GM18861 (cell line): Measurements from ENCODE around the gene WWOX.
A peak's percentile ranks its signal among the peaks of the same experiment; 100 is the strongest.

ENCODE experiments used
- ATAC-seq: cut with Tn5 transposase; IDR thresholded peaks from one replicate; pipeline ENCODE4 v1.9.1; 2021; ENCODE audit not compliant: unreplicated experiment

WWOX gene

DNA sequence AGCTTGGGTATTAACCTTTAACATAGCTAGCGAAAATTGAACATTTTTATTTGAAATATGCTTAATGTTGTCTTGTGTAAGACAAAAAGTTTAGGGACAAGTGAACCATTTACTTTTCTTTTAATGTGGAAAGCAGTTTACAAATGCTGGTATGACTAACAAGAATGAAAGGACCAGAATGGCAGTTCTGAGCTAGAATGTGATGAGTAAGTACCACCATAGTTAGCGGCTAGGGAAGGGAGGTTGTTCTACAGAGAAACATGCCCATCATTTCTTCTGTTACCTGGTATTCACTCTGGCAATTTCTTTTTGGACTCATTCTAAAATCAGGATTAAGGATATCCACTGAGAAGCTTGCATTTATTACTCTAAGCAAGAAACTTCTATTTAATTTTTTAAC is 121.1 kb downstream of the WWOX start:
- no peak for ATAC-seq

DNA sequence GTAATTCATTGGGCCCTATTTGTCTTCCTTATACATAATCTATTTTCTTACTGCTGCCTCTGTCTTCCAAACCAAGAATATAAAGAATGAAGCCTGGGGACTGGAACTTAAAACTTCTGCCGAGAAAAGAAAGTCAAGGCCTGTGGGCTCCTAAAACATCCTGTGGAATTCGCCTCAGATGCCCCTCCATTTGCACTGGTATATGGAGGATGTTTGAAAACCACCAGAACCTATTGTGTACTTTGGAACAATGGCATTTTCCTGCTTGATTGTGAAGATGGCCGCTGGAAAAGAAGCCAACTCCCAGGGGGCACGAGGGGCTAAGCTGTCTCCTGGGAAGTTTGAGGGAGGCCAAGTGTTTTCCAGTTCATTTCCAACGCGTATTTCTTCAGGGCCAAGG is 122.4 kb downstream of the WWOX start:
- no peak for ATAC-seq

DNA sequence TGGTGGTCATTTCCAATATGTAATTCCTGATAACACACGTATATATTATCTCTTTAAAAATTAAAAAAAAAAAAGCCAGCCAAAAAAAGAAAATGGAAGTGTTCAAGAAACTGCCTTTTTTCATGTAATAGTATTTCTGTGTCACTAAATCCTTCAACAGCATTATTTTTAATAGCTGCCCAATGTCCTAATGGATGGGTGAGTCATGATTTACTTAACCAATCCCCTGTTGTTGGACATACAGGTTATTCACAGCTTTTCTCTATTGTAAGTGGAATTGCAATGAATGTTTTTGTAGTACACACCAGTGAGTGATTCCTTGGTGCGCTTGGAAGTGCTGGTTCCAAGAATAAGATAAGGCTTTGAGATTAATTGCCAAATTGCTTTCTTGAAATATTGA is 124.9 kb downstream of the WWOX start:
- no peak for ATAC-seq

DNA sequence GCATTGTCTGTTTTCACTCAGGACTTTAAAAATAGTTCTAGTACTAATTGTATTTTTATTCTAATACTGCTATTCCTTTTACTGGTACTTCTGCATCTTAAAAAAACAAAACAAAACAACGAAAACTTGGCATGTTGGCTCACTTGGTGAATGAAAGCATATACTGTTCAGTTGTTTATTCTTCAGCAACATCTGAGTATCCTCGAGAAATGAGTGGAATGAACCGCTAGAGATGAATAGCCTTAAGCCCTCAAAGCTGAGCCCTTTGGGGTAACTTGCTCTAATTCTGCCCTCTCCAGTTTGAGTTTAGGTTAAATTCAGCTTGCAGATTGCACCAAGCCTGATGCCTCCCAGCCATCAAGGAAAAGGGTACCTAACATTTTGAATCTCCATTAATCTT is 126.5 kb downstream of the WWOX start:
- ATAC-seq = no peak

DNA sequence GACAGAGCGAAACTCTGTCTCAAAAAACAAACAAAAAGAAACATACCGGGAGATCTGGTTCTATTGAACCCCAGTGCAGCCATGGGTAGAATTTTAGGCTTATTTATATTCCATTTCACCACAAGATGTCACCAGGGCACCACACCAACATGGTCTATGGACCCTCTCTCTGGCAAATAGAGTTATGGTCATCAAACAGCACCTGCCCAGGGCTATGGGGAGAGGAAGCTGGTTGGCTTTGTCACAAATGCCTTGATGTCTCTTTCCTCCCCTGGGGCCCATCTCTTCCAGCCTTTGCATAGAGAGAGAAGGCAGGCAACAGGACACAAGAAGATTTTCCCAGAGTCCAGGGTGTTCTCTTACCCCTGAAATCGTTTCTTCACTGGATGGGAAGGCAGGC is 128.4 kb downstream of the WWOX start:
- no peak for ATAC-seq

DNA sequence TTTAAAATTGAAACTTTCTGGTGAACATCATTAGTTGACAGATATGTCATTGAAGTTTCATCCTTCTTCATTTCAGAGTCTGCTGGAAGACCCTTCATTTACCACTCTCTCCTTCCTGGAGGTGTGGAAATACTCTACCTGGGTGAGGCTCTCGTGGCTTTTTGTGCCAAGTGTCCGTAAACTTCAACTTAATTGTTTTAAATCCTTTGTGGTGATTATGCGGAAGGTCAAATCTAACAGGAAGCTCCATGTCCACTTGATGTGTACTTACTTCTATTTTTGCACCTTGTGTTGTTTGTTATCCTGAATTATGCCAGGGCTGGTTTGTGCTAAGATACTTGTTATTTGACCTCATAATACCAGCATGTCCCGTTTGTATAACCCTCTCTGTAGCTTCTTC is 129.2 kb downstream of the WWOX start:
- ATAC-seq = no peak

DNA sequence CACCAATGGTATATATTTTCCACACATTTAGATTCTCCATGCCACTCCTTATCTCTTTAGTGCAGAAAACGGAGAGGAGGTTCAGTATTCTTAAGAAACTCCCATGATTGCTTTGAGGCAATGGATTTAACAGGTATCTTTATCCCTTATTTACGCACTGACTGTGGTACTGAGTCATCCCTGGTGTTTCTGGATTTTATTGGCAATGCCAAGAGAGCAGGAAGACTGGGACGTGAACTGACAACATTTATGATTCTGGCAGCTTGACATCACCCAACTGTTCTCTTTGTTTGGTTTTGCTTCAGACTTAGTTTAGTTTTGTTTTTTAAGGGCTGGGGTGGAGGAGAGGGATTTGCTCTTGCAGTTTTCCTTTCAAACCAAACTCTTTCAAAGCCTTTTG is 131.4 kb downstream of the WWOX start:
- ATAC-seq = no peak

DNA sequence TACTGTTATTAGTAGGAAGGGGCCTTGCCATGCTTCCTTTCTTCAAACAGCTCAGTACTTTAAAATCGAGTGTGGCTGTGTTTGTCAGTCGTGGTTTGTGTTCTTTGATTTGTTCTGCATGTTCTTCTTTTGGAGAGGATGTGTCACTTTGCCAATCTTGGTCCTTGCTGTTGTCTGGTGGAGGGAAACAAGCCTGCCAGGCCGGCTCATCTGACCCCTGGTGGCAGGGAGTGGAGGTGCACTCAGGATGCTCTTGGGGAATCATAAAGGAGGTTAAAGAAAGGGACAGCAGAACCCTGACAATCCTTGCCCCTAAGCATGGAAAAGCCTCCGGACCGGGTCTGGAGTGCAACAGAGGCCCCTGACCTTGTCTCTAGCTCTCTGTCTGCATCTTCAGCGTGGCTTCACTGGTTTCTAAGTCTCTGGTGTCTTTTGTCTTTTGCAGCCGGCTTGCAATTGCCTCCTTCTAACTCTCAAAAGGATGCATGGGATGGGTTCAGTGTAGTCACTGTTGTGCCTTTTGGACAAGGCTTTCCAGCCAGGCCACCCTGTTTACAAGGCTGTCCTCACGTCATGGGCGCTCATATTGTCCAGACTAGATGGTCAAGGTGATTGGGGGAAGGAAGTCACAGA is 135.8 kb downstream of the WWOX start:
- ATAC-seq = peak; percentile 85

DNA sequence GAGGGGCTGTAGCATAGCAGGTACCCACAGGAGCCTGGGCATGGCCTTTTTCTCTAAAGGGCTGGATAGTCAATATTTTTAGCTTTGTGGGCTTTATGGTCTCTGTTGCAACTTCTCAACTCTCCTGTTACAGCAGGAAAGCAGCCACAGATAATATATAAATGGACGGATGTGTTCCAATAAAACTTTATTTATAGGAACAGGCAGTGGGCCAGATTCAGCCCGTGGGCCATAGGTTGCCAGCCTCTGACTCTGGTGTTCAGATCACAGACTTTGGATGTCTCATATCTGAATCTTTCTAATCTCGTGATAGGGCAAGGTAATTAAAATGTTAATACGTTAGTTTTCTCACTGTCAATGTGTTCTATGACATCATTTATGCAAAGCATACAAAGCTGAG is 136.4 kb downstream of the WWOX start:
- ATAC-seq = no peak

DNA sequence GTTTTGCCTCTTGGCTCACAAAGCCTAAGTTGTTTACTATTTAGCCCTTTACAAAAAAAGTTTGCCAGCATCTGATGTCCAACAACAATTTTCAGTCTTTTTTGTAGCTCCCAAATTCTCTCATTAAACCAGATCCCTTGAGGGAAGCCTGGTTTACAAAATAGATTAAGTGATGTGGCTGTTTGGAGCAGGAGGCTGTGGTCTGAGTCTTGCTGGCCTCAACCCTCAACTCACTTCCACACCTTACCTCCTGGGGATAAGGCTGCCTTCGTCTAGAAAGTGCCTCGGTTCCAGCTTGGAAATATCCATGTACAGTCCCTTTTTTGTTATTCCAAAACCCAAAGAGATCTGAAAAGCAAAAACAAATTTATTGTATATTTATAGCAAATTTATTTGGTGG is 138.4 kb downstream of the WWOX start:
- no peak for ATAC-seq

DNA sequence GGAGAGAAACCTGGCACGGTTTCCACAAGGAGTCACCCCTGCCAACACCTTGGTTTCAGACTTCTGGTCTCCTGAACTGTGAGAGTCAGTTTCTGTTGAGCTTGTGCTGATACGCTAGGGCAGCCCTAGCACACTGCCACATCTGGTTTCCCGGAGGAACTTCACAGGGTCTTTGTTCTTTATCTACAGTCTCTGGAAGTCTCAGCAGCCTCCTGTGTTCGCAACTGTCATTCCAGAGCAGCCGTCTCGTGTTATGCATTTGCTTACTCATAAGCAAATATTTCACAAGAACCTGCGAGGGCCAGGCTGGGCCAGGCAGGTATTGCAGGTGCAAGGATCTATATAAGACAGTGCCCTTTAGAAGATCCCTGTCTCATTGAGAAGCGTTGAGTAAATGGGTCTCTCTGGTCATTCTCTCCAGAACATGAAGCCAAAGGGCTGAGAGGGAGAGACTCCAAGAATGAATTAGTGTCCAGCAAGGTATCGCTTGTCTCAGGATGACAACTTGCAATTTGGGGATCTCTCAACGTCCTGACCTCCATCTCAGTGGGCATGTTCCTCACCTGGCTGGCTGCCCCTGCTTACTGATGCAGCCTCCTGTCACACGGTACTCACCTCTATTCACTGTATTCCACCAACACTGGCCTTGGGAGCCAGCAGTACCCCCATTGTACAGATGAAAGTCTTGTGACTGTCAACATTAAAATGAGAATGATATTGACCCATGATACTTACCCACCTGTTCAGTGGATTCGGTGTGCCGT is 141.2 kb downstream of the WWOX start:
- ATAC-seq = no peak

DNA sequence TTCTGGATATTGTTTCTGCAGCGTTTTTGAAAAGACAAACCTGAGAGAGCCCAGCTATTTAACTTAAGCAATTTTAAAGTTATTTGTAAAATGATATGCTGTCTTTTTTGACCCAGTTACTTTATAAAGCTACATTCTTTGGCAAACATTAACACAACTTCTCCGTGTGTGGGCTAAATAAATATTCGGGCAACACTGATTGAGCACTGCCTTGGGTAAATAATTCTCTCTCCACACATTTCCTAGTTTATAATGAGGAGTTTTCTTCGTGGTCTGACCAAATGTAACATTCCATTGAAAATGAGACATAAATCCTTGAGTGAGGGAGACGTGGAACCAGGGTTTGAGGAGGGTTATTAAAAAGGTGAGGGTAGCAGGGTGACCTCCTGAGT is 142.8 kb downstream of the WWOX start:
- ATAC-seq = no peak

DNA sequence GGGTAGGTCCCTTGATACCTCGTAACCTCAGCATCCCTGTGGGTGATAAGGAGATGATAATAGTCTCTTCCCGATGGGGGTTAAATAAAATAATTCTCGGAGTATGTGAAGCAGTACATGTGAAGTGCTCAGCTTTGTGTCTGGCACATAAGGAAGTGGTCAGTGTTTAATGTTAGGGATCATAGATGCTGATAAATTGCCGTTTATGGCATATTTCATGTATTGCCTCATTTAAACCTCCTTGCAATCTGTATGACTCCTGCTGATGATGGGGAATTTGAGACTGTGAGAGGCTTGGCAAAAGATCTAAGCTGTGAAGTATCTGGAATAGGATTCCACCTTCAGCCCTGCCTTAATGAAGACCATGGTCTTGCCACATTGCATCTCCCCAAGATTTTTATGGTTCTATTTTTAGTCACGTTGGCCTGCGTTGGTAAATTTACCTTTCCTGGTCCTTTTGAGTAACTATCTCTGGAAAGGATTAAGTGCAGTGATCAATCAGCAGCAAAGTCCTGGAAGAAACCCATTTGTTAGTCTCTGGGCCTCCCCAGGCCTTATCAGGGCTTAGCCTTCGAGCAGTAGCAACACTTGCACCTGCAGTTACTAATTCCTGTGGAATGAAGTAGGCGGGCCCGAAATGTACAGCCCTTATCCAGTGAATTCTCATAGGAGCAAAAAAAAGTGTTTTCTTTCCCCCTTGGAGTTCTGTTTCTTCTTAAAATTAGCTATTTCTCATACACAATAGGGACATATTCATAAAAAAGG is 144.9 kb downstream of the WWOX start:
- ATAC-seq = no peak

DNA sequence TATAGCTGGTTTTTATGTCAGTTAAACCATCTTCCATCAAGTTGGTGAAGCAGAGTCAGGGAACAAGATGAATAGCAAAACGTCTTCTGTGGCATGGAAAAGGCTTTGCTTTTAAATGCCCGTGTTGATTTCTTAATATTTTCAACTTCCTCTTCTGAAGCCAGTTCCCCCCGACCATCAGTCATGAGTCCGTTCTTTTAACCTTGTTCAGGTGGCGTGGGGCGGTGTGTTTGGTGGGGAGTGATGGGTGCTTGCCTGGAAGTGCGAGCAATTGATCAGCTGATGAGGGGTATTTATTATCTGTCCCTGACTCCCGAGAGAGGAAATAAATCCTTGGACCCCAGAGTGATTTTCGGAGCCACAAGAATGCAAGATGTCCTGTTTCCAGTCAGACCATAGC is 147.1 kb downstream of the WWOX start:
- ATAC-seq = no peak

DNA sequence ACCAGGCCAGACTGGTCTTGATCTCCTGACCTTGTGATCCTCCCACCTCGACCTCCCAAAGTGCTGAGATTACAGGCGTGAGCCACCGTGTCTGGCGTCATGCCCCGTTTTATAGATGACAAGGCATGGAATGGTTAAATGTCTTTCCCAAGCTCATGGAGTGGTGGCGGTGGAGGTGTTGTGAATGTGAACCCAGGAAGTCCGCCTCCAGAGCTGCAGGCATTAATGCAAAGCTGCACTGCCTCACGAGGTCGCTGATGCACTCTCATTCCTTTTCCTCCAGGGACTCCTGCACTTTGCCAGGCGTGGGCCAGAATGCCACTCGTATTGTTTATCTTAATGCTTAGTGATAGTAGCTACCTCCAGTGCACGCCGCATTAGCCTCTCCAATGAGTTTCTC is 149.6 kb downstream of the WWOX start:
- no peak for ATAC-seq

DNA sequence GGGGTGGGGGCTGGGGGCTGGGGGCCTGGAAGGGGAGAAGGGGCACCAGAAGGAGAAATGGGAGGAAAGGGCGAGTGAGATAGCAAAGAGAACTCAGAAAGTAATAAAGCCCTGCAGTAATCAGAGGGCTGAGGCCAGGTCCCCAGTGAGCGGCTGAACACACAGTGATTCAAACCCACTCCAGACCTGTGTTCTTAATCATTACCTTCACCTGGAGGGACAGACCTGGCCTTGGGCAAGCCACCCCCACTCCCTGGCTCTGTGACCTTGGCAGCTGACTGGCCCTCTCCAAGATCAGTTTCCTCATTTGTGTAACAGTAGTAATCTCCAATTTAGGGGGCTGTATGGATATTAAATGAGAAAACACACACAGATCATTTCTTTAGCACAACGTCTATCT is 150.4 kb downstream of the WWOX start:
- ATAC-seq = no peak

DNA sequence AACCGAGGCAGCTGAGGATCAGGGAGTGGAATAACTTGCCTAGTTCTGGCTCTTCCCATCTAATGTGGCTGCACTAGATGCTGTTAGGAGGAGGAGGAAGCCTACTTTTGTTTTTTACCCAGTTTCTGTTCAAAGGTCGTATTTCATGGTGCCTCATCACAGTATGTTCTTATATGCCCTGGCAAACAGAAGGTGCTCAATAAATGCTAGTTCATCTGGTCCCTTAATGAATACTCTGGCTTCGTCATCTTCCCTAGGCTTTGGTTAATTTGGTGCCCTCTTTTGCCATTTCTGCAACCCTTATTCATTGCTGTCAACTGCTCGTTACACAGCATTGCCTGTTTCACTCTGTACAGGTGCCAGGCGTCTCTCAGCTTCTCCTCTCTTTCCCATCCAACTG is 151.7 kb downstream of the WWOX start:
- ATAC-seq = no peak

DNA sequence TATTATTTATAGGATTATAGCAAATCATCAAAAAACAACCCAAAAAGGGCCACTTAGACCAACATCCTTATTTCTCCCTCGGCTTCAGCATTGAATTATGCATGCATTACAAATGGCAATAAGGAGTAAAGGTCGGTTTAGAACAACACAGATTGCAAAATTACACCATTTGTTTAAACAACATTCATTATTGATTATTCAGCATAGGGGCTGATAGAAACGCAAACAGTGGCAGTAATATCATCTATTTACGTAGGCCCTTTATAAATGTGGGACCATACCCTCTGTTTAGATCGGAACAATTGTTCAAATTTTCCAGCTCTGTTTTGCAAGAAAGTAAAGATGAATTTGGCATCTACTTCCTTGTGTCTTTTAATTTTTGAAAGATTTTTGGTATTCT is 153.3 kb downstream of the WWOX start:
- no peak for ATAC-seq

DNA sequence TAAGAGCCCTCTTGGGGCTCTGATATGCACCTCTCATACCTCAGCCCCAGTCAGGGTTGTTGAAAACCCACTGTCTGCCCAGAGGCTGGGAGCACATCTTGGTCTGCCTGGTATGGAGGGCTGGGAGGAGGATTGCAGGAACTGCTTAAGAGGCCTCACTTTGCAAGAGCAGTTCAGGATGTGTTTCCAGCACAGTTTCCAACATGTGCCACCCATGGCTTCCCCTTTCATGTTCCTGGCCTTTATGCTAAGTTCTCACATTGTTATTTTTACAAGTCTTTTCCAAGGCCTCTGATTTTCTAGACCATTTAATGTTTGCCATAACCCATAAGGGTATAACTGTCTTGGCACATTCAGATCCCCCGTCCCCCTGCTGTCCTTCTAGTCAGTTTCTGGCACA is 155.4 kb downstream of the WWOX start:
- no peak for ATAC-seq

DNA sequence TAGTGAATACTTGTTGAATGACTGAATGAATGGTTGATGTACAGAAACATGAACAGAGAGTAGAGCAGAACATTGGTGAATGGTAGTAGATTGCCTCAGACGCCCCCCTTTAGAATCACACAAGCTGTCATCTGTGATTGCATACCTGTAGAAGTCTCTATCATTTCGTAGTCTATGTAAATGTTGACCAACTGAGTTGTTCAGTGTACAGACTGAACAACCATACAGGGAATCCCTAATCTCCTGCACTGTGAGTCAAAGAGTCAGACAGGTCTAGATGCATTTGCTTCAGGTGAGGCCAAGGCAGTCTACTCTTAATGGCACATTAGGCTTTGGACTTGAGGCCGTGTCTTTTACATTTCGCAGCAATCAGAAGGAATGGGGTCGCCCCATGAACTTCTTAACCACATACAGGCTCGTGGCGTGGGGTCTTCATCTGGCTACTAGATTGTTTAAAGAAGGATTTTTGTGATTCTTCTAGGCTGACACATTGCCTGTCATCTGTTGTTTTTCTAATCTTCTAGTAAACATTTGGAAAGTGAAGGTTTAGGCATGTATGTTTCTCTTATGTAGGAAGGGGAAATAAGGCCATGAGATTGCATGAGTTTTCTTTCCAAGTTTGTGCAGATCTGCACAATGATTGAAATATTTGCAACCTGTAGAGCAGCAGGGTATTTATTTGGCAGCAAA is 157.4 kb downstream of the WWOX start:
- no peak for ATAC-seq

DNA sequence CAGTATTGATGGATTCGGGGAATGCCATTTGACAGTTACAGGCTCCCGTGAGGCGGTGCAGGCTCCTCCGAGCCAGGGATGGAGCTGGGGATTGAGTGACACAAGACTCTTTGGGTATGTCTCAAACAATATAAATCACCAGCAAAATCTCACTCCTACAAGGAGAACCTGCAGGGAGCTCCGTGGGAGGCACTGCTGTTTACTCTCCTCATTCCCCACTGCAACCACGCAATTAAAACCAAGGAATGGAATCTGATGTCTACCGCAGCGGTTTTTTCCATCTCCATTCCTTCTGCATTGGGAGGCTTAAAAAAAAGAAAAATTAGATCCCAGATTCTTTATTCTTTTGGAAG is 157.9 kb downstream of the WWOX start:
- no peak for ATAC-seq
